ENCODE measurements around the gene MYO6.
"Not testable (repeated sequence)": the region's sequence is repeated elsewhere in the genome, so short reads cannot be mapped to it uniquely, and the experiment has no call there.

MYO6 gene

GRCh38 chr6:75863784-75864183 lies 114.7 kb downstream of the MYO6 start:
- Mint-ChIP-seq H3K4me3 (no peak overlapping the region), H3K27me3 (peaks cover 7% of the 10 kb centered on the region), H3K4me1 (no peaks in the 10 kb centered on the region), H3K27ac (no peak overlapping the region), H3K36me3 (no peaks in the 10 kb centered on the region), H3K9me3 (no peaks in the 10 kb centered on the region)
- no peak for DNase-seq
- CTCF ChIA-PET: no interaction called here

GRCh38 chr6:75864446-75864845 lies 115.4 kb downstream of the MYO6 start:
- Mint-ChIP-seq H3K9me3 (no peaks in the 10 kb centered on the region), H3K4me1 (no peaks in the 10 kb centered on the region), H3K36me3 (no peaks in the 10 kb centered on the region), H3K27me3 (peaks cover 5% of the 10 kb centered on the region), H3K27ac (no peak overlapping the region), H3K4me3 (no peak overlapping the region)
- no peak for DNase-seq
- CTCF ChIA-PET: no interaction called here

- Mint-ChIP-seq H3K4me3 (no peak overlapping the region), H3K27ac (no peak overlapping the region), H3K9me3 (no peaks in the 10 kb centered on the region), H3K4me1 (no peaks in the 10 kb centered on the region), H3K36me3 (no peaks in the 10 kb centered on the region), H3K27me3 (no peaks in the 10 kb centered on the region)
- CTCF ChIA-PET: no interaction called here
- DNase-seq: no peak
Observed at GRCh38 chr6:75870389-75870788, 121.3 kb downstream of the MYO6 start.

GRCh38 chr6:75874224-75874623 lies 125.2 kb downstream of the MYO6 start:
- Mint-ChIP-seq H3K9me3 (no peaks in the 10 kb centered on the region), H3K27me3 (no peaks in the 10 kb centered on the region), H3K4me1 (no peaks in the 10 kb centered on the region), H3K36me3 (no peaks in the 10 kb centered on the region), H3K27ac (no peak overlapping the region), H3K4me3 (no peak overlapping the region)
- CTCF ChIA-PET: interaction anchor here (1.2 kb wide), 1 partner anchor 20 kb away, joined by 3 read pairs; no protein-coding TSS in a partner anchor
- no peak for DNase-seq

- no peaks in the 10 kb centered on the region for H3K27me3 Mint-ChIP-seq
Observed at GRCh38 chr6:75876152-75876551, 127.1 kb downstream of the MYO6 start.

GRCh38 chr6:75880305-75880704 lies 131.3 kb downstream of the MYO6 start:
- Mint-ChIP-seq H3K27me3 (no peaks in the 10 kb centered on the region), H3K4me1 (no peaks in the 10 kb centered on the region), H3K4me3 (no peak overlapping the region), H3K9me3 (no peaks in the 10 kb centered on the region), H3K27ac (no peak overlapping the region), H3K36me3 (no peaks in the 10 kb centered on the region)
- no peak for DNase-seq
- CTCF ChIA-PET: interaction anchor here (2.5 kb wide), 1 partner anchor 13 kb away, joined by 23 read pairs; no protein-coding TSS in a partner anchor

More at GRCh38 chr6:75876152-75876551, 127.1 kb downstream of the MYO6 start:
- CTCF ChIA-PET: interaction anchor here (3.2 kb wide), 1 partner anchor 17 kb away, joined by 19 read pairs; no protein-coding TSS in a partner anchor
- H3K9me3 Mint-ChIP-seq: no peaks in the 10 kb centered on the region
- H3K36me3 Mint-ChIP-seq: no peaks in the 10 kb centered on the region
- no peak overlapping the region for H3K27ac Mint-ChIP-seq
- H3K4me1 Mint-ChIP-seq: no peaks in the 10 kb centered on the region
- H3K4me3 Mint-ChIP-seq: no peak overlapping the region
- no peak for DNase-seq

GRCh38 chr6:75882734-75883133 lies 133.7 kb downstream of the MYO6 start:
- no peak overlapping the region for H3K27ac Mint-ChIP-seq
- CTCF ChIA-PET: no interaction called here
- no peak for DNase-seq
- no peaks in the 10 kb centered on the region for H3K36me3 Mint-ChIP-seq
- H3K9me3 Mint-ChIP-seq: no peaks in the 10 kb centered on the region
- H3K27me3 Mint-ChIP-seq: no peaks in the 10 kb centered on the region
- H3K4me1 Mint-ChIP-seq: no peaks in the 10 kb centered on the region
- H3K4me3 Mint-ChIP-seq: no peak overlapping the region

- H3K4me1 Mint-ChIP-seq: no peaks in the 10 kb centered on the region
- no peak for DNase-seq
- no peaks in the 10 kb centered on the region for H3K9me3 Mint-ChIP-seq
- CTCF ChIA-PET: interaction anchor here (2.1 kb wide), 1 partner anchor 8 kb away, joined by 9 read pairs; no protein-coding TSS in a partner anchor
- no peak overlapping the region for H3K27ac Mint-ChIP-seq
- no peak overlapping the region for H3K4me3 Mint-ChIP-seq
- H3K27me3 Mint-ChIP-seq: no peaks in the 10 kb centered on the region
- no peaks in the 10 kb centered on the region for H3K36me3 Mint-ChIP-seq
Observed at GRCh38 chr6:75884822-75885221, 135.8 kb downstream of the MYO6 start.

GRCh38 chr6:75892384-75892783 lies 143.3 kb downstream of the MYO6 start:
- Mint-ChIP-seq H3K4me3 (no peak overlapping the region), H3K4me1 (no peaks in the 10 kb centered on the region), H3K27me3 (no peaks in the 10 kb centered on the region), H3K36me3 (no peaks in the 10 kb centered on the region), H3K27ac (no peak overlapping the region), H3K9me3 (no peaks in the 10 kb centered on the region)
- CTCF ChIA-PET: interaction anchor here (0.8 to 2.8 kb wide), 8 partner anchors 8 to 1567 kb away, joined by 3 to 23 read pairs (median 7); no protein-coding TSS in a partner anchor
- DNase-seq: no peak

- Mint-ChIP-seq H3K36me3 (no peaks in the 10 kb centered on the region), H3K4me3 (no peak overlapping the region), H3K4me1 (no peaks in the 10 kb centered on the region), H3K9me3 (no peaks in the 10 kb centered on the region), H3K27ac (no peak overlapping the region), H3K27me3 (no peaks in the 10 kb centered on the region)
- CTCF ChIA-PET: interaction anchor here (0.8 to 2.8 kb wide), 12 partner anchors 9 to 1566 kb away, joined by 3 to 23 read pairs (median 6); no protein-coding TSS in a partner anchor
- no peak for DNase-seq
Observed at GRCh38 chr6:75893058-75893775, 144.2 kb downstream of the MYO6 start.

- H3K36me3 Mint-ChIP-seq: no peaks in the 10 kb centered on the region
- no peak overlapping the region for H3K4me3 Mint-ChIP-seq
- H3K27me3 Mint-ChIP-seq: no peaks in the 10 kb centered on the region
- no peaks in the 10 kb centered on the region for H3K4me1 Mint-ChIP-seq
- no peak overlapping the region for H3K27ac Mint-ChIP-seq
- CTCF ChIA-PET: interaction anchor here (0.7 to 2.8 kb wide), 12 partner anchors 10 to 1564 kb away, joined by 3 to 23 read pairs (median 4); no protein-coding TSS in a partner anchor
- no peaks in the 10 kb centered on the region for H3K9me3 Mint-ChIP-seq
- DNase-seq: no peak
Observed at GRCh38 chr6:75893776-75894152, 144.7 kb downstream of the MYO6 start.

- Mint-ChIP-seq H3K27ac (no peak overlapping the region), H3K9me3 (peaks cover 1% of the 10 kb centered on the region)
- CTCF ChIA-PET: no interaction called here
Observed at GRCh38 chr6:75896526-75896925, 147.5 kb downstream of the MYO6 start.

GRCh38 chr6:75900216-75900615 lies 151.2 kb downstream of the MYO6 start:
- H3K9me3 Mint-ChIP-seq, H3K4me1 Mint-ChIP-seq, H3K27ac Mint-ChIP-seq, H3K27me3 Mint-ChIP-seq, H3K36me3 Mint-ChIP-seq, CTCF ChIA-PET, H3K4me3 Mint-ChIP-seq, DNase-seq: not testable (repeated sequence)

More at GRCh38 chr6:75896526-75896925, 147.5 kb downstream of the MYO6 start:
- Mint-ChIP-seq H3K27me3 (no peaks in the 10 kb centered on the region), H3K4me1 (no peaks in the 10 kb centered on the region), H3K36me3 (no peaks in the 10 kb centered on the region), H3K4me3 (no peak overlapping the region)
- DNase-seq: no peak

- CTCF ChIA-PET, H3K9me3 Mint-ChIP-seq, H3K36me3 Mint-ChIP-seq, H3K27me3 Mint-ChIP-seq, DNase-seq, H3K4me1 Mint-ChIP-seq, H3K27ac Mint-ChIP-seq, H3K4me3 Mint-ChIP-seq: not testable (repeated sequence)
Observed at GRCh38 chr6:75905129-75905528, 156.1 kb downstream of the MYO6 start.

- no peak for DNase-seq
- CTCF ChIA-PET: interaction anchor here (1.9 kb wide), 1 partner anchor 14 kb away, joined by 7 read pairs; no protein-coding TSS in a partner anchor
- Mint-ChIP-seq H3K4me1 (no peaks in the 10 kb centered on the region), H3K27me3 (no peaks in the 10 kb centered on the region), H3K27ac (no peak overlapping the region), H3K4me3 (no peak overlapping the region), H3K9me3 (no peaks in the 10 kb centered on the region), H3K36me3 (no peaks in the 10 kb centered on the region)
Observed at GRCh38 chr6:75906871-75907270, 157.8 kb downstream of the MYO6 start.

All from activated naive CD4-positive, alpha-beta T cell treated with anti-CD3 and anti-CD28 coated beads, Interleukin-2, amount 10 ng/mL, durations not matched to agents 7 days and 5 days (primary cell).